WI38 (cell line): ENCODE measurements around the gene LRPAP1.

ENCODE experiments used
- H3K4me3 ChIP-seq: 2 replicates; pipeline ENCODE4 v1.5.1; 2011; ENCODE audit warnings: low read depth, mild to moderate bottlenecking, control low read depth, low read length
- TF ChIP-seq, protein P1 (sequence below): IDR thresholded peaks from 2 replicates; pipeline ENCODE4 v1.5.1; 2012; ENCODE audit warnings: low read depth, mild to moderate bottlenecking, control low read depth, low read length

LRPAP1 gene

GRCh38 chr4:3517731-3518510 lies 14.3 kb downstream of the LRPAP1 start:
- no peak overlapping the region for H3K4me3 ChIP-seq
- TF ChIP-seq, protein P1, sequence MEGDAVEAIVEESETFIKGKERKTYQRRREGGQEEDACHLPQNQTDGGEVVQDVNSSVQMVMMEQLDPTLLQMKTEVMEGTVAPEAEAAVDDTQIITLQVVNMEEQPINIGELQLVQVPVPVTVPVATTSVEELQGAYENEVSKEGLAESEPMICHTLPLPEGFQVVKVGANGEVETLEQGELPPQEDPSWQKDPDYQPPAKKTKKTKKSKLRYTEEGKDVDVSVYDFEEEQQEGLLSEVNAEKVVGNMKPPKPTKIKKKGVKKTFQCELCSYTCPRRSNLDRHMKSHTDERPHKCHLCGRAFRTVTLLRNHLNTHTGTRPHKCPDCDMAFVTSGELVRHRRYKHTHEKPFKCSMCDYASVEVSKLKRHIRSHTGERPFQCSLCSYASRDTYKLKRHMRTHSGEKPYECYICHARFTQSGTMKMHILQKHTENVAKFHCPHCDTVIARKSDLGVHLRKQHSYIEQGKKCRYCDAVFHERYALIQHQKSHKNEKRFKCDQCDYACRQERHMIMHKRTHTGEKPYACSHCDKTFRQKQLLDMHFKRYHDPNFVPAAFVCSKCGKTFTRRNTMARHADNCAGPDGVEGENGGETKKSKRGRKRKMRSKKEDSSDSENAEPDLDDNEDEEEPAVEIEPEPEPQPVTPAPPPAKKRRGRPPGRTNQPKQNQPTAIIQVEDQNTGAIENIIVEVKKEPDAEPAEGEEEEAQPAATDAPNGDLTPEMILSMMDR, result no peak

DNA sequence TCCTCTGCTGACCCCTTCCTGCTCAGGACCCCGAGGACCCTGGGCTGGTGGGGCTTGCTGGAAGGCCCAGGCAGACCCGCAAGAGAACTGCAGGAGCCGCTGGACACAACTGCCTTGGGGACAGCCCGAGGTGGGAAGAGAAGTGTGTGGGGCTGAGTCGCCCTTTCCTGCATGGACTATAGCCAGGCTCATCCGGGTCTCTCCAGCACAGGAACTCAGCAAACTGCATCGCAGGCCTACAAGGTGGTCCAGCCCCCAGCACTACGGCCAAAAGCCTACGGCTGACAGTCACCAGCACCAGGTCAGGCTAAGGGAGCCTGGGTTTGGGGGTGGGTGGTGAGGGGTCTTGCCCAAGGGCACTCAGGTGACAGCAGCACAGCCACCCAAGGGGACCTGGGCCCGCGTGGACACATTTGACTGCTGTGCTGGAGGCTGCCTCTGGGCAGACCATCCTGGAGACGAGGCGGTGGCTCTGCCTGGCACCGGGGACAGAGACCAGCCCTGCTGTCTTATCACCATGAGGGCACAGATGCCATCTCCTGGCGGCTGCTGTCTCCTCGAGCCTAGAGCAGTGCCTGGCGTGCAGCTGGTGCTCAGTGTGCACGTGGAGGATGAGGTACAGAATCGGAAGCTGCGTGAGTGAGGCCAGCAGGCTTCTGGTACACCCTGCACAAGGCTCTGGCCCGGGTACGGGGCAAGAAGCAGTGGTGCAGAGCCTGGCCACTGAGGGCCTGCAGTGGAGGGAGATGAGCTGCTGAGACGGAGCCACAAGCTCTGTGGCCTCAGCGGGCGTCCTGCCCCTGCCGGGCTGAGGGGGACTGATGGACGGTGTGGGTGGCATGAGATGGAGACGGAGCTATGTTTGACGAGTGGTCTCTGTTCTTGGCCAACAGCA lies 15.1 kb downstream of the LRPAP1 start:
- TF ChIP-seq, protein P1, result no peak
- H3K4me3 ChIP-seq, result no peak overlapping the region

GRCh38 chr4:3516061-3516835 lies 16.0 kb downstream of the LRPAP1 start:
- H3K4me3 ChIP-seq, result no peak overlapping the region
- TF ChIP-seq, protein P1, result no peak

DNA sequence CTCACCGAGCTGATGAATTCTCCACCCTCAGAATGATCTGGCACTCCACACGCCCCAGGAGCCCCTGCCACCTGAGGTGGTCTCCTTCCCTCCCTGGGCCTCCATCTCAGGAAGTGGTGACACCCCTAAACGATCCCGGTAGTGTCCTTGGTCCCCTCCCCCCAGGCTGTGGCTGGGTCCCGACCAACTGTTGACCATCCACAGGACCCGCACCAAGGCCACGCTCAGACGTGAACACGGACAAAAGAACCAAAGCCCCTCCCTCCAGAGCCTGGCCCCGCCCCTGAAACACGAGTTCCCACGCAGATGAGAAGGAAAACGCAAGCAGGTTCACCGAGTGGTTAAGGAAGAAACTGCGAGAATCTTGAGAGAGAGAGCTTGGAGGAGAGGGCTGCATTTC lies 16.6 kb downstream of the LRPAP1 start:
- H3K4me3 ChIP-seq, result no peak overlapping the region
- TF ChIP-seq, protein P1, result no peak

GRCh38 chr4:3514806-3515501 lies 17.3 kb downstream of the LRPAP1 start:
- TF ChIP-seq, protein P1, result 0 out of 2 replicates have a peak, but pooled peaks have one; percentile 5
- H3K4me3 ChIP-seq, result no peak overlapping the region

DNA sequence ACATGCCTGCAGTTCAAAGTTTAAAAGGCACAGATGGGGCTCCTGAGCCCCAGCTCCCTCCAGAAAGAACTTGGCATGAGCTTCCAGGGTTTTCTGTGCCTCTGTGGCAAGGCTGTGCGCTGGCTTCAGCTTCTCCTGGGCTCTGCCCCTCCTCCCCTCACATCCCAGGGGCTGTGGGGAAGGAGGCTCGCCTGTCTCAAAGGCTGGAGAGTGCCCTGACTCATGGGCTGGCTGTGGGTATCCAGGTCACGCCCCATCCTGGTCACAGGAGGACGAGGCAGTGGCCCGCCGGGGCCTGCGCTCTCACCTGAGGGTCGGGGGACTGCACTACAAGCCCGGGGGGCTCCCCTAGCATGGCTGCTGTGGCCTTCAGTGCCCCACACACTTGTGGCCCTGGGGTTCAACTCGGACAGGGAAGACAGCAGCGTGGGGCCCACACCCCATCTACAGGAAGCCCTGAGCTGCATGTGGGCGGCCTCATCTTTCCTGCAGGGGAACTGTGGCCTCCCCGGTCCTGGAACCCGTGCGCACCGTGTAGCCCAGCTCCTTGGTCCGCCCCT lies 17.9 kb downstream of the LRPAP1 start:
- TF ChIP-seq, protein P1, result no peak
- H3K4me3 ChIP-seq, result no peak overlapping the region
